RPMI8226 (cell line): Measurements from ENCODE around the gene DENND5A.
"Not testable (repeated sequence)": the region's sequence is repeated elsewhere in the genome, so short reads cannot be mapped to it uniquely, and the experiment has no call there.

Experiments
- DNase-seq: peaks from one replicate; pipeline ENCODE4 v3.0.0-alpha.2; 2015

DENND5A gene

DNA sequence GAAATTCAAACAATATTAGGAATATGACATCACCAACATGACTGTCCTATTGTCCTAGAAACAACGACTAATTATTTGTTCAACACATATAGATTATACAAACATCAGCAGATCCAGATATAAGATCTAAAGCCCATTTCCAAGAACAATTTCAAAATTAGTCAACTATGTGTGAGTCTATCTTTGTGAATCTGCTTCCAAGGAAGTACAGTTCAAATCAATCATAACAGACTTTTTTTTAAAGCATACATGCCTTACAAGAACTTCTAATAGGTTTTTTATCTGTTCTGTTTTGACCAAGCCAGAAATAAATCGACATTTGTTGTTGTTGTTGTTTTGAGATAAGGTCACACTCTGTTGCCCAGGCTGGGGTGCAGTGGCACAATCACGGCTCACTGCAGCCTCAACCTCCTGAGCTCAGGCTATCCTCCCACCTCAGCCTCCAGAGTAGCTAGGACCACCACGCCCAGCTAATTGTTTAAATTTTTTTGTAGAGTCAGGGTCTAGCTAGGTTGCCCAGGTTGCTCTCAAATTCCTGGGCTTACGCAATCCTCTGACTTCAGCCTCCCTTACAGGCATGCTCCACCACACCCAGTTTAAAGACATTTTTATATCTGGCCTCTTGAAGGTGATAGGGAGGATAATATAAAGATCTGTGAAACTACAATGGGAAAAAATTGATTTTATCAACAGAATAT is 54.8 kb downstream of the DENND5A start:
- DNase-seq: no peak

DNA sequence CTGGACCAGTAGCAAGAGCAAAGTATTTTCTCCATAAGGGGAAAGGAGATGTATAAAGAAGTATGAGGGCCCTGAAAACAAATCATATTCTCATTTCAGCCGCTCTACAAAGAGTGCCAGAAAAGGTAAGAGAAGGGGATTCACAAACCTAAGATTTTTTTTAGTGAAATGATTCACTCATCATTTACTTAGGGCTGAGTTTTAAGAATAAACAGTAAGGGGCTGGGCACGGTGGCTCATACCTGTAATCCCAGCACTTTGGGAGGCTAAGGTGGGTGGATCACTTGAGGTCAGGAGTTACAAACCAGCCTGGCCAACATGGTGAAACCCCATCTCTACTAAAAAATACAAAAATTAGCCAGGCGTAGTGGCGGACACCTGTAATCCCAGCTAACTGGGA is 55.5 kb downstream of the DENND5A start:
- not testable (repeated sequence) for DNase-seq

DNA sequence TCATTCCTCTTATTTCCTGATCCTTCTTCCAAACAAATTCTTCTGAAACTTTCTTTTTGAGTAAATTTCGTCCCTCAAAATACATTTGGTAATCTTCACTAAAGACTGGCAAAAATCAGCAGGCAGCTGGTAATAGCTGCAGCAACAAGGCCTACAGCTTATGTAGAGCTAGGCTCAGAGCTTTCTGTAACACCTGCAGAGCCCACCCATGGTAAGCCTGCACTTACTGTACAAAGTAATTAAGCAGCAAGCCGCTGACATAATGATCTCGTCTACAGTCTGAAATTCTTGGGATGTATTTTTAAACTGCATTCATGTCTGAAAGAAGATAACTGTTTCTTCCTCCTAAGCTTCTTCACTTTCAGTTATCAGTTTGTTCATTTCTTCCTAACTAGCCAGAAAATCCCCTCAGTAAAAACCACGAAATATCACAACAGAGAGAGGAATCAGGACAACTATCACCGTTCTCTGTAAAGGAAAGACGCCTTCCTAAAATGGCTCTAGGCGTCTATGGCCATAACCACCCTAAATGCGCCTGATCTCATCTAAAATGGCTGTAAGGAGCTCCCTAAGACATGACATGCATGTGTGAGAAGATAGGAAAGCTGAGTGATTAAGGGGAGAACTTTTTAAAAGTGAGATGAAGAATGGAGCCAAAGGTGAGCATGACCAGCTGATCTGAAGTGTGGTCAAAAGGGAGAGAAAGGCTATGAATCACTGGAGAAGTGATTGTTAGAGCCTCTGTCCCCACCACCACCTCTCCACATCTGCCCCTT is 56.2 kb downstream of the DENND5A start:
- DNase-seq: no peak

DNA sequence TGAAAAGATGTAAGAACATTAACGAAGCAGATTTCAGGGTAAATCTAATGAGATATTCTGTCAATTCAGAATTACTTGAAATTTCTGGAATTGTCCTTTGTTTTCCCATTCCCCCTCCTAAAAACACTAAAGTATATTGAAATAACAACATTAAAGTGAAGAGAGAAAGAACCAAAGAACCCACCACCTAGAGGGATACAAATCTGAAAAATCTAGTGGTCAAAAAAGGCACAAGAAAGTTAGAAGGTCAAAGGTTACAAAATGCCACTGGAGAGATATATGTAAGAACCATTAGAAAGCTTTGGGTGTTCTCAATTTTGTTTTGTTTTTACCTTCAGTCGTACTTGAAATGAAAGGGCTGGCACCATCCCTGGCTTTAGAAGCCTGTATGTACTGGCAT is 57.9 kb downstream of the DENND5A start:
- no peak for DNase-seq

GRCh38 chr11:9206496-9206895 is 58.7 kb downstream of the DENND5A start:
- DNase-seq: no peak

GRCh38 chr11:9203691-9204311 is 61.3 kb downstream of the DENND5A start:
- peak; percentile 15 for DNase-seq

DNA sequence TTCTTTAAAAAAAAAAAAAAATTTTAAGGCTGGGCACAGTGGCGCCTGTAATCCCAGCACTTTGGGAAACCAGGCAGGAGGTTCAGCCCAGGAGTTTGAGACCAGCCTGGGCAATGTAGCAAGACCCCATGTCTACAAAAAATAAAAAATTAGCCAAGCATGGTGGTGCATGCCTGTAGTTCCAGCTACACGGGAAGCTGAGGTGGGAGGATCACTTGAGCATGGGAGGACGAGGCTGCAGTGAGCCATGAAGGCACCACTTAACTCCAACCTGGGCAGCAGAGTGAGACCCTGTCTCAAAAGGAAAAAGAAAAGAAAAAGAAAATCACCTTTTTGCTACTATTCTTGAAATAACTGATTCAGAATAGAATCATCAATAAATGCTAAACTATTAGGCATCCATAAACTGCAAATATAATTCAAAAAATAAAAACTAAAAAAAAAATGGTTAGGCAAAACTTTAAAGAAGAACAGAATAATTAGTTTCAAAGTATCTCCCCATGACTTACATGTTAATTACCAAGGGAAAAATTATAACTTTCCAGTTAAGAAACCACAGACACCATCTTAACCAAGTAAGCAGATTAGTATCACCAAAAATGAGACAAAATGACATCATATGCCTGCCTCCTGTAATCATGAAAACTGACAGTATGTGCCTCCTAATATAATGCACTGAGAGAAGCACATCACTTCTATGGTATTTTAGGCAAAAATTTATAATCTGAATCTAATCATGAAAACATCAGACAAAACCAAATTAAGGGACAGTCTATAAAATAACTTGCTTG is 63.6 kb downstream of the DENND5A start:
- no peak for DNase-seq

- no peak for DNase-seq
Measured at GRCh38 chr11:9200471-9200870, 64.7 kb downstream of the DENND5A start.

GRCh38 chr11:9193316-9193715 is 71.8 kb downstream of the DENND5A start:
- DNase-seq: no peak

- no peak for DNase-seq
Measured at GRCh38 chr11:9192561-9192960, 72.6 kb downstream of the DENND5A start.

- DNase-seq: not testable (repeated sequence)
Measured at GRCh38 chr11:9190326-9191016, 74.7 kb downstream of the DENND5A start.

DNA sequence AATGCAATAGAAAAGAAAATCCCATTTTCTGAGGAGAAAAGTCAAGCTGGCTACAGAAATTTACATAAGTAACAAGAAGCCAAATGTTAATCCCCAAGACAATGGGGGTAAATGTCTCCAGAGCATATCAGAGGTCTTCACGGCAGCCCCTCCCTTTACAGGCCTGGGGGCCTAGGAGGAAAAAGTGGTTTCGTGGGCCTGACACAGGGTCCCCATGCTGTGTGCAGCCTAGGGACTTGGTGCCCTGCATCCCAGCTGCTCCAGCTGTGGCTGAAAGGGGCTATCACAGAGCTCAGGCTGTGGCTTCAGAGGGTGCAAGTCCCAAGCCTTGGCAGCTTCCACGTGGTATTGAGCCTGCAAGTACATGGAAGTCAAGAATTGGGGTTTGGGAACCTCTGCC is 76.3 kb downstream of the DENND5A start:
- DNase-seq: not testable (repeated sequence)

DNA sequence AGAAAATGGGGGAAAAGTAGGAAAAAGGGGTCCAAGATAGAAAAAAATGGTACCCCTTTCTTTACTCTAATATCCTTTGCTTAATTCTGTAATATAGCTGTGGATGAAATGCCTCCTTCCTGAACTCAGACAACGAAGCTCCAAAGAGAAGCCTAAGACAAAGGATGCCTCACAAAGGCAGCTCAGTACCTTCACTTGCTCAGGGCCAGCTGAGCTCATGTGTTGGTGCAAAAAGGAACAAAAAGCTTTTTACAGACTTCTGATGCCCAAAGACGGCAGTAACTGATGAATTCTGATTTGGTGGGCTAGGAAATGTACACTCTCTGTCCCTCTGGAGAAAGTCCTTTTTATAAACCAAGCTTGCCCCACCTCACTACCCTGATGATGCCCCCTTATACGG is 77.5 kb downstream of the DENND5A start:
- DNase-seq: no peak

DNA sequence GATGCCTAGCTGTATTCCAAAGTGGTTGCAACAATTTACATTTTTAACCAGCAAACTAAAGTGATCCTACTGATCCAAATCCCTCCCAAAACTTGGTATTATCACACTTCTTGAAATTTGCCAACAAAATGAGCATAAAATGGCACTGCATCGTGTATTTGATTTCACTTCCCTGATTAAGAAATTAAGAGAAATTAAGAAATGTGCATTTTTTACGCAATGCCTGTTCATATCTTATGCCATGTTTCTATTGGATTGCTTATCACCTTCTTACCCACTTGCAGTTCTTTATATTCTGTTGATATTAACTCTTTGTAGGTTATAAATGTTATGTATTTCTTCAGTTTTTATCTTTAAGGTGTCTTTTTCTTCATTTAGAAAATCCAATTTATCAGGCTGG is 80.6 kb downstream of the DENND5A start:
- no peak for DNase-seq

- no peak for DNase-seq
Measured at GRCh38 chr11:9182180-9182871, 82.8 kb downstream of the DENND5A start.

DNA sequence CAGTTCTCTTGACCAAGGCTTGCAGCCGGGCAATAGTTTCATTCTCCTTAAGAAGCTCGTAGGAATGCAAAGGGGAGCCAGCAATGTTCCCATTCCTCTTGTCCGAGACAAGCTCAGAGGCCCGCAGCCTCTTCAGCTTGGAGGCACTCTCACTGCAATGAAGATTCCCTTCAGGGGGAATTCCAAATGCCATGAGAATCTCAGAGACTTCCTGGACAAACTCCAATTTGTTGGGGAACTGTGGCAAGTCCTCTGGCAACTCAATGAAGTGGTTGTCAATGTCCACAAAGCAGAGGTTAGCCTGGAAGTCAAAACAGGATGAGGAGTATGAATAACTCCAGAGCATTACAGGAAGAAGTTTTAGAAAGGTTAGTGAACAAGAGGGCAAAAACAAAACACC is 84.4 kb downstream of the DENND5A start:
- DNase-seq: no peak

DNA sequence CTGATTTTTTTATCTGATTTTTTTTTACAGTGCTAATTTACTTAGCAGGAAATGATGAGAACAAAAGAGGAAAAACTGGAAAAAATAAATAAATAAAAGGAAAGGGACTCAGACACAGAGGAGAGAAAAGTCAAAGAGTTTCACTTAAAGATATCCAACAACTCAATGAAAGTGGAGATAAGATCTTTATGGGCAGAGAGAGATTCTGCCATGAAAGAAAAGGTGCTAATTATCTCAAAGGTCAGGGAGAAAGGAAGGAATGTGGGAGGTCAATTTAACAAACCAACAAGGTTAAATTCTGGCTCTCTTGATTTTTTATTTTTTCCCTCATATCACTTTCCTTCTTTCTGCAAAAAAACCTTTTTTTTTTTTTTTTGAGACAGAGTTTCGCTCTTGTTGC is 86.0 kb downstream of the DENND5A start:
- DNase-seq: no peak

GRCh38 chr11:9178716-9179115 is 86.4 kb downstream of the DENND5A start:
- no peak for DNase-seq

GRCh38 chr11:9177438-9178091 is 87.6 kb downstream of the DENND5A start:
- no peak for DNase-seq

- no peak for DNase-seq
Measured at GRCh38 chr11:9176550-9176949, 88.6 kb downstream of the DENND5A start.

DNA sequence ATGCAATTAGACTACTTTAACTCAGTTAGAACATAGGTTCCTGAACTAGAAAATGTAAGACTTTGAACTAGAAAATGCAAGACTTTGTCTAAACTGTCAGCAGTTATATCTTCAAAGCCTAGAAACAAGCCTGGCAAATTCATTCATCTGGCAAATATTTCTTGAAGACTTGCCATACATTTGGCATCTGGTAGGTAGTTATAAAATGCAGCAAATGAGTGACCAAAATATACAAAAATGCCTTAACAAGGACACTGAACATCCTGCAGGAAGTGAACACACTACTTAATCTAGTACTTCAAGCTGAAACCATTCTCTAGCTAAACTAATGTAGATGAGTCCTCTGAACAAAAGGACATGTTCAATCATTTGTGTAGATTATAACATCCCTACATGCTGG is 89.0 kb downstream of the DENND5A start:
- no peak for DNase-seq
